Activated CD8-positive, alpha-beta memory T cell treated with anti-CD3 and anti-CD28 coated beads, Interleukin-2, amount 50 U/mL, for 48 hours (primary cell): ENCODE results near the gene CD44.
A peak's percentile ranks its signal among the peaks of the same experiment; 100 is the strongest.

ENCODE experiments used
- DNase-seq: peaks from one replicate; pipeline ENCODE4 v3.0.0-alpha.2; 2020

The CD44 gene

DNA sequence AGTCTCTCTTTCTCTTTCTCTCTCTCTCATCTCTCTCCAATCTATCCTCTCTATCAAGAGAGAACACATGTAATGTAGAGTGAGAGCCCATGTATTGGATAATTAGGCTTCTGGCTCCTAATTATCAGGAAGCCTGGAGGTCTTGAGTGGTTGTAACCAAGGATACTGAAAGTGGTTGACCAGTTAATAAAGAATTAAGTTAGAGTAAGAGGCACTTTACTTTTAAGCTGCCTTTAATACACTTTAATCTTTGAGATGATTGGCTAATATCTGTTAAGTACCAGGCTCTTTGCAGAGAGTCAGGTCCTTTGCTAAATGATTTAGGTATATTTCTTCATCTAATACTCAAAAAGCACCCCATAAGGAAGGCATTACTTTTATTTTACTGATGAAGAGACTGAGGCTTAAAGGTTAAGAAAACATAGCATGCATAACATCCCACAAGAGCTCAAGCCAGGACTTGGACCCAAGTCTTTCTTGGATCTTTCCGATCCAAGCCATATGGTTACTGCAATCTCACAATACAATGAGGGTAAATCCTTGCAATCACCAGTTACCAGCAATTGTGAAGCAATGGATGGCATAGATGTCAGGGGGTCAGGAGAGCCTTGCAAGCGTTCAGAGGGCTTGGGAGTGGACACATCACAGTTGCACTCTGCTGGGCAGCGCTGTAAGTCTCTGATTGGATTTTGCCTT, 22.1 kb downstream of the CD44 start:
- DNase-seq, result no peak

DNA sequence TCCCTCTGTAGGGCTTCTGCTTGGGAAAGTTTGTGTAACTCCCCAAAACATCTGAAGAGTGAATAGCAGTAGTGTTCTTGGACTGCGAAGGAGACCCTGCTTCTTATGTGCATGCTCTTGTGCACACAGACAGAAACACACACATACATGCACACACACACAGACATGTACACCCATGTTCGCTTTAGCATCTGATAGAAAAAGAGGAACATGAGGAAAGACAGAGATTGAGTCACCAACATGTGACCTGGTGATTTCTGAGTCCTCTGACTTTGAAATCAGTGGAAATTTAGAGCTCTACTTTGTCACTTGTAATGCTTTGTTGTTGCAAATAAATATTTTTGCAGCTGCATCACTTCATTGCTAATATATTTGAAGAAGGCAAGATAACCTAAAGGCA, 23.8 kb downstream of the CD44 start:
- no peak for DNase-seq

DNA sequence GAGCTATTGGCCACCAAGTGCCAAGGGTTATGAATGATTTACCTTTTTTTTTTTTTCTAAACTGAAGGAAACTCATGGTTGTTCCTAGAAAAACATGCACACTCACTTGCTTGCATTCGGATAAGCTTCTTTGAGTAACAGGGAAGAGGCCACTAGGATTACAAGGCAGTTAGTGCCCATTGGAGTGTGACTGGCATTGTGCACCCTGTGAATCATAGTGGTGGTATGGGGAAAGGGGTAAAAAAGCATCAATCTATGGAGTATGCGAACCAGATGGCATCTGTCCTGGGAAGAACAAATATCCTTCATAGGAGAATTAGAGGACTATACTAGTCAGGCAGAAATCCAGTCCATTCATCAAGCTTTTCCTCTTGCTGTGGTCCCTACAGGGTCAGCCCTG, 24.2 kb downstream of the CD44 start:
- DNase-seq, result no peak

DNA sequence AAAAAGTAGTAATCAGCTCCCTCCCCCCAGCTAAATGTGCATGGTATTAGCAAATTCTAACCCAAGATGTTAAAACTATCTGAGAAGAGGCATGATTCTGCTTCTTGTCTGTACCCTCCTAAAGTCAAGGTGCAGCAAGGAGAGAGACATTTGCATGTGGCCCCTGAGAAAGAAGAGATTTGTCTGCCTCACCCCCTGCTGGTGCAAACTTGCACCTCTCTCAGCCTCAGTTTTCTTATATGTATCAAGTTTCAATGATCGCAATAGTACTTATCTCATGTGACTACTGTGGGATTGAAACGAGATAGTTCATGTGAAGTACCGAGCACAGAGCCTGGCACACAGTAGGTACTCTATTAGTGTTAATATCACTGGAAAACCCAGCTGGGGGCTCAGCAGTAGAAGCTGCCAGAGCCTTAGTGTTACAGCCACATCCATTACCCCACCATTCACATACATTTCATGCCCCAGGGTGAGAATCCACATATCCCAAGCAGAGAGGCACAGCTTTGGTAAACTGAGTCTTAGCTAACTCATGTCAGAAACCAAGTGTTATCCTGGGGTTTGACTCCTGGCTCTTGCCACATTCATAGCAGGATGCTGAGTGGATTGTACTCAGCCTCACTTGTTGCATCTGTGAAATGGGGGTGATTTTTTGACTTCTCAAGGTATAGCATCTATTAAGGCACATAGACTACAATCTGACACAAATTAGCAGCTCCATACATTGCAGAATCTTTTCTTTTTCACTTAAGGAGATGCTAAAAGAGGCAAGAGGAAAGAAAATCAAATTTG, 24.9 kb downstream of the CD44 start:
- no peak for DNase-seq

DNA sequence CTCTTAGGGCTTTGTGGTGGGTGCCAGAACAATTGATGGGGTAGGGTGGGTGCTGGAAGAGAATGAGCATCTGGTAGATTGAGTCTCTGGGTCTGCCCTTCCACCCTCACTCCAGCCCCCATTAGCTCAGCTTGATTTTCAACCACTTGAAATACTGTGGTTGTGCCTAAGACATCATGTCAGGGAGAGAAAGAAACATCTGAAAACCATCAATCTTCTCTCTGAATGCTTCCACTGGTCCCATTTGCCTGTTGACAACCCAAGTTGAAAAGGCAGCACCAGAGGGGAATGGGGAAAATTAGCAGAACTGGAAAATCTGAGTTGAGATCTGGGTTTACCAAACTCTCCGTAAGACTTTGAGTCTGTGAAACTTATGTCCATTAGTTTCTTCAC, 26.1 kb downstream of the CD44 start:
- no peak for DNase-seq

DNA sequence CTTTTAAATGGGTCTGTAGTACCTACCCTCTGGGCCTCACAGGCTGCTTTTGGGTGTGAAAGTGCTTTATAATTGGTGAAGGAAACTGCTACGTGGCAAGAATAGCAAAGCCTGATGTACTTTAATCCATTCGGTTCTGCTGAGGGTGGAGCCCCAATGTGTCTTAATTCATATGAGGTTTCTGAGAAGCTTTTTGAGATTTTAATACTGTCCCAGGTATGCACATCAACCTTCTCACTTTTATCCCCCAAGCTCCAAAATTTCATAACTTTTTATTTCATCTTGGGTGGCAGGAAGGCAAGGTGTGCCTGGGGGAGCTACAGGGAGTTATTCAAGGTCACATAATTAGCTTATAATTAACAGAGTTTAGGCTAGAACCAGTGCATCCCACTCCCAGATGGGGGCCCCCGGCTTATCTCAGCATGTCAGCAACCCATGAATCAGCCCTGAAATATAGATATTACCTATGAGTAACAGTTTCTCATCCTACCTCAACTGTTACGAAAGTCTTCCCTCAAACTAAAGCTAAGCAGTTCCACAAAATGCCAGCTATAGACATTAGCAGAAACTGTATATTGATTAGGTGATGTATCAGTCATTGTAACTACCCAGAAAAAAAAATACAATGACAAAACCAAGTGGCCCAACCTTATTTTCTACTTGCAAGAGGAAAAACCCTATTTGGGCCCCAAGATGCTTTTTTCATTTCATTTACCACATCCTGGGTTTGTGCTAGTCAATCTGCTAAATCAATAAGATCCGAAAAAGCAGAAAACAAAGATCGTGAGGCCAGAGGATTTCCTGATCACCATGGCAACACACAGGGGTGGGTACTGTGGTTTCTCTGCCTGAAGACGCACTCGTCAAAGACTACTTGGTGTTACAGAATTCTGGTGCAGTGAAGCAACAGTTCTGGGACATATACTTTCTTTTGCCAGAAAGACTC, 26.7 kb downstream of the CD44 start:
- peak; percentile 80 for DNase-seq

DNA sequence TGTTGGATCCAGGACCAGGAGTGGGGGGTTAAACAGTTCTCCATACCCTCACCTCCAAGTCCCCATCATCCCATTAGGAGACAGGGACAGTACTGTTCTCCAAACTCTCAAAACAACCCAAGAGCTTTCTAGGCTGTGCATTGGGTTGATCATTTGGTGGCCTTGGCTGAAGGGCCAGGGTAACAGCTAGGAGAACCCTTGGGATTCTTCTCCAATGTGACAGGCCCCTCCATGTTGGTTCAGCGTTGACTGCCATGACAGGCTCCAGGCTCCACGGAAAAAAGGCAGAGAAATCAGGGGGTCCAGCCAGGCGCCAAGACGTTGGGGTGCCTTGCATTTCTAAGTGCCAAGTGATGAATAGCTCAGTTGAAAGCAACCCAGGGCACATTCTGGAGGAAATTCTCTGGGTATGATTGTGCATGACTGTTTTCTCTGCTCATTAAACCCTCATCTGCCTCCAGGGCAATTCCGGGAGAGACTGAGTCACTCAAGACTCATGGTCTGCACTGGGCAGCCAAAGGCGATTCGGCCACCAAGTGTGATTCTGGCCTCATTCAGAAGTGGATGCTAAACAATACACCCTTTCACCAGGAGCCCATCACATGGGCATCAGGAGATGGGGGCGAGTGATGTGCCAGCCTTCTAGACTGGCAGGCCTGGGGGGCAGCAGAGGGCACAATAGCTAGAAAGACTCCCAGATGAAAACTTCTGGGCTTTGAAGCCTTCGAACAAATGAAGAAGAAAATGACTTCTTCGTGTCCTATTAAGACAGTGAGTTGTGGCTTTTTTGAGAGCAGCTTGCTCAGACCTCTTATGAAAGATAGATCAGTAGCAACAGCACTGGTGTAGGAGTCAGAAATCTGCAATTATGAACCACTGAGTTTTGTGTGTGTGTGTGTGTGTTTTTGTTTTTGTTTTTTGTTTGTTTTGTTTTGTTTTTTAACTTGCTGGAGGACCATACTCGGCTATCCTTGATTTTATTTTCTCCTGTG, 27.7 kb downstream of the CD44 start:
- DNase-seq, result peak; percentile 75

DNA sequence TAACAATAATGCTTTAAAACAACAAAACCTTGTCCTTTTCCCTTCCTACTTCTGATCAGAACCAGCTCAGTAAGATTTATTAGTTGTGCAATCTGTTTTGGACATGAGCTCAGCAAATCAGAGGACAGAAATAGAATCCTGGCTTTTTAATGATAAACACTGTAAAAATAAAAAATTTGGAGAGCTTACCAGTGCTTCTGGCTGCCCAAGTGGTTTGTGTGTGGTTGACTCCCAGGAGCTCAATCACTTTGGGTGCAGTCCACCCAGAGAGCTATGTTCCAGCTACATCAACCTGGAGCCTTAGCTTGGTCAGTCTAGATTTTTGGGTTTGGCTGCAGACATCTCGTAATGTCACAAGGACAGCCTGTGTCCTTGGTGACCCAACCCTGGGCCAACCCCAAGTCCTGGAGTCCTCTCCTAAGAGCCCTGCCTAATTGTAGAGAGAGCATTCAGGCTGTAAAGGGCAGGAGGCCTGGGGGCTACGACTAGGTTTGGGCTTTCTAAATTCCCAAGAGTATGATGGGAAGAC, 28.5 kb downstream of the CD44 start:
- no peak for DNase-seq

DNA sequence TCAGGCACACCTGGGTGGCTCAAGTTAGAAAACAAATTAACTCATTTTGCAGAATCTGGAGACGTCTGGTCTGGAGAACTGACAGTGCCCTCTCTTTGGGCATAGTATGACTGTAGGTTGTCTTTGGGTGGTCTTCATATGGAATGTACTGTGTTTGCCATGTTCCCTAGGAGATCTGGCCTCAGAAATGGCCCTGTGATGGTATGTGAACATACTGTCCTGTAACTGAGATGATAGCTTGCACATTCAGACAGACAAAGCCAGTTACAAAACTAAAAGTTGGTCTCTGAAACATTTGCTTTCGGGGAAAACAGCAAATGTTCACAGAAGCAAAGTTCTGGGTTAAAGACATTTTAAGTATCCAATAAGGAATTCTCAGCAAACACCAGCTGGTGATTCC, 29.7 kb downstream of the CD44 start:
- no peak for DNase-seq

DNA sequence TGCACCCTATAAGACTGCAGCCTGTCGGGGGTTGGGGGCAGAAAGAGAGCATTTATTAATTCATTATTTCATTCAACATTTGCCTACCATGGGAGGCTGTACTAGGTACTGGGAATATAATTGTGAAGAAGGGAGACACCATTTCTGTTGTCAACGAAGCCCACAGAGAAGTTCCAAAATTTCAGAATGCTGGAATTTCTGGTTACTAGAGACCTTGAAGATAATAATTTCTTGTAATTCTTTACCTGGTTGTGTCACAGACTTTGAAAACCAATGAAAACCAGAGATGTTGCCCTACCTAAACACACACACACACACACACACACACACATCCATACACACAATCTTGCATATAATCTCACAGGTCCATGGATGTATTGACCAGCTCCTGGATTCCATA, 30.1 kb downstream of the CD44 start:
- no peak for DNase-seq

DNA sequence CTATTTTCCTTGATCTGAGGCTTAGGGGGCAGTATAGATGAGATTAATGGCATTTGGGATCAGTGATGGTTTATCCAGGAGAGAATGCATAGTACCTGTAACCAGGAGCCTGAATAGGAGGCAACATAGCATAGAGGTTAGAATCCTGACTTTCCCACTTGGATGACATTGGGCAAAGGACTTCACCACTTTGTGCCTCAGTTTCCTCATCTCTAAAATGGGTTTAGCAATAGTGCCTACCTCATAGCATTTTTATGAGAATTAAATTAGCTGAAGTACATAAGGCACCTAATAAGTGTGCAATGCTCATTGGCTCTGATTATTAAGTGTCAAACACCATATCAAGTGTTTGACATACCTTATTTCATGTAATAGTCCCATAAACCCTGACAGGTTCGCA, 30.8 kb downstream of the CD44 start:
- DNase-seq, result no peak

DNA sequence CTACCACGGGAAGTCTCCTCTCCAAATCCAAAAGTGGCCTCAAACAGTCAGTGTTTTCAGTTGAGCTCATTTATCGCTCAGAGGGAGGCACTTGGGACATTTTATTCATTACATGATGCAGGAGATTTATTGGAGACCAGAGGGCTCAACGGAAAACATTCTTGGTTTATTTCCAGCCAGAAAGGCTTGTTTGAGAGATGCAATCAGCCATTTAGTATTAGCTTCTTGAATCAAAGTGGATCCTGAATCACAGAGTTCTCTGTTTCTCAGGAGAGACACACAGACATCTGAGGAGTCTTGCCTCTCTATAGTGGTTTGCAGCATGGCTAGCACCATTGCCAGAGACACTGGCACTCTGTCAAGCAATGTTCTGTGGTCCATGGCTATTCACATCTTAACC, 31.5 kb downstream of the CD44 start:
- DNase-seq, result no peak

DNA sequence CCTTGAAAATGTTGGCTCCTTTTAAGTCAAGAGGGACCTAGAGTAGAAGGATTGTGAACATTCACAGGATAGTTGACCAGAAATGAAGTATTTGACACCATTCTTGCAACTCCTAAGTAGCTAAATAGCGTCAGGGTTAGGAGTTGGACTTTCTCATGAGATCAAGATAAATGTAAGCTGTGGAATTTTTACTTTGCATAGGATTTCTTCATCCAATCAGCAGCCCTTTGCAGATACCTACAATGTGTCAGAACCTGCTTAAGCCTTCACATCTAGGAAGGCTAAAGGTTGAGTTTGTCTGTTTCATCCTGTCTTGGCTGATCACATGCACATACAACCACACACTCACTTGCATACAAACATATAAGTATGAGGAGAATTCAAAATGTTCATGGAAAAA, 32.3 kb downstream of the CD44 start:
- DNase-seq, result no peak

DNA sequence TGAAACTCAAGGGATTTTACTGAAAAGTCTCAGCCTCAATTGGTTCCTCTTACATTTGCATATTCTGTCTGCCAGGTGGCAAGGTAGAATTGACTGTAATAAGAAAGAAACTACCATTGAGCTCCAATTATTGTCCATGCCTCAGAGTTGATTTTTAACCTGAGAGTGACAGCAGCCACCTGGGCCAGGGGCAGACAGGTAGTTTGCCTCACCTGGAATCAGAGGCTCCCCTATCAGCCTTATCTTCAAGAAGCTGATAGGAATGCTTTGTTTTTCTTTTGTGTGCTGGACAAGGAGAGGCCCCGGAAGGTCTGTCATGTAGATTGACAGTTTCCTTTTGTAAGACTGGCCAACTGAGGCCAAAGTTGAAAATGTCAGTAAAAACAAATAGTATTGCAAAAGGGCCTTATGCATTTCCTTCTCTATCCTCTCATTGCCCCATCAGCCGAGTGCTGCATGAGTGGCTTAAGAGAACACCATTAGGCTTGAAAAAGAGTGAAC, 34.1 kb downstream of the CD44 start:
- no peak for DNase-seq

DNA sequence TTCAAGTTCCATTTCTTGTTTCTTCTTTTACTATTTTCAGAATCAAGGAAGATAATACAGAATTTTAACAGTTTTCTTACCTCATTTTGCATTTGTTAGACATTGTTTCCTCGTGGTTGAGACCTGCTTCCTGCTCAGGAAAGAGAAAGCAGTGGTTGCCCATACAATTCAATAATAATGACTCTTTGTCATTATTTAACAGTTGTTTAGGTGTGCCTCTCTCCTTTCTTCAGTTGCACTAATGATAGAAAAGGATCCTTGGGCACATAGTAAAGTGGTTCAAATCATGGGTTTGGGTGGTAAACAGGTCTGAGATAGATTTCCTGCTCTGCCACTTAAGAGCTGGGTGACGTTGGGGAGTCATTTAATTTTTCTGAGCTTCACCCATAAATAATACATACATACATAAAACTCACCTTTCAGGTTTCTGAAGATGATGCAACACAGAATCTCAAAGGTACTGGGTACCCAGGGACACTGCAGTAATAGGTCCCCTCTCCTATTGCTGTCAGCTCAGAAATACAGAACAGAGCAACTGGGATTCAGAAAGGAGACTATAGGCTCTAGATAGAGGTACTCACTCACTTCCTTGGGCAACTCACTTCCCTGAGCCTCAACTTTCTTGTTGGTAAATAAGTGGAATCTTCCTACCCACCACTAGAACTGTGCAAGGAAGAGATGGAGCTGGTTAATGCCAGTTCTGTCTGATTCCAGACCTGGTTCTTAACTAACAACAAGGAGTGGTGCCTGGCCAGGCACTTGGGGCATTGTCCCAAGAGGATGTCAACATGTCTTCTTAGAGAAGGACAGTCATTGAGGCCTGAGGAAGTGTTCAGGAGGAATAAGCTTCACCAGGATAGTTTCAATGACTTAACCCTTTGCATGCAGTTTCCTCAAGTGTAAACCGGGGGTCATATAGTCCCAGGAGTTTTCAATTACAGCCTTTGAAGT, 34.9 kb downstream of the CD44 start:
- DNase-seq, result no peak

DNA sequence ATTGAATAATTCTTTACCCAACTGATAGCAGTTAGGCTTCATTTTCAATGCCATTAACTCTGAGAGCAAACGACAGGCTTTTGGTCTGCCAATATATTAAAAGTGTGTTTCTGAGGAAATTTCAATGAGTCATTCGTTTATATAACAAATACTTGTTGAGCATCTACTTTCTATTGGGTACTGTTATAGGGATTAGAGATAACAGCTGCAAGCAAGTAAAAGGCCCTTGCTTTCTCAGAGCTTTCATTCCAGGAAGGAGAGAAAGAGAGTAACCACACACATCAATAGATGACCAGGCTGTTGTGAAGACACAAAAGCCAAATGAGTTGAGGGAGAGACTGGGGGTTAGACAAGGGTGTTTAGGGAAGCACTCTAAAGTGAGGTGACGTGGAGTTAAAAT, 35.7 kb downstream of the CD44 start:
- no peak for DNase-seq

DNA sequence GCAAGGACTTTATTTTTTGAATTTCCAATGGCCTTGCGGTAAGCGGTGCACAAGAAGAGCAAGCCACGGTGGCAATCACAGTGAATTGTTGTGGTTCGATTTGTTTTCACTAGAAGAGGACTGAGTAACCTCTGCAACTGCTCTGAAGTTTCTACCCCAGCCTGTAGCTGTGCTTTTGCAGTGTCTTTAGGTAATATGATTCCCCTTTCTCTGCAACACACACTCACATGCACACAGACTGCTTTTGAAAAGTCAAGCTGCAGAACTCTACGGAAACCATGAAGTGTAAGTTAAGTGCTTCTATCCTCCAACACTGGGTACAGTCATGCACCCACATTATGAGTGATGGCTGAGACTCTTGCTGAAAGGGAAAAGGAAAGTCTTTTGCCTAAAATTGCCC, 38.4 kb downstream of the CD44 start:
- DNase-seq, result no peak

DNA sequence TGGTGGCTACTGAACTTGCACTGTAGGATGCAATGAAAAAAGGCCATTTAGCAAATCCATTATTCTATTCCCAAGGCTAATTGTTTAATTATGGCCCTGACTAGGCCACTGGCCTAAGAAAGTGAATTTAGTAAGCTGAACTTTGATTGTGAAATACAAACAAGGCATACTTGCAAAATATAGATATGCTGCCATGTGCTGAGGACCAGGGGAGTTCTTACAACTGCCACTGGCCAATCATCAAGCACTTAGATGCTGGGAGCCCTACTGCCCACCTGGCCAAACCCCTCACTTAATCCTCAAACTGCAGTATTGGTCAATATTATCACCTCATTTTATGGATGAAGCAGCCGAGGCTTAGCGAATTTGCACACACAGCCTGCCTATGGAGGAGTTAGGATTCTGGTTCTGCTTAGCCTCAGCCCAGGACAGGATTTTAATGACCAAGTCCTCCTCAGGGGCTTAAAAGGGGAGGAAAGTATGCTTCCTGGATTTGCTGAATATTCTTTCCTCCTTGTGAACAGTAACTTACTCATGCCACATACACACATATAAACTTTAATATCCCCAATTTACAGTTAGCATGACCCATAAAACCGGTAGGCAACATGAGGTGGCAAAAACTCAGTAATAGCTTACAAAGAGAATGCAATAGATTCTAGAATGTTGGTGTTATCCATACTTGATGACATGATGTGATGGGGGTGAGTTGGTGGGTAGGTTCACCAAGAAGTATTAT, 39.3 kb downstream of the CD44 start:
- DNase-seq, result no peak

DNA sequence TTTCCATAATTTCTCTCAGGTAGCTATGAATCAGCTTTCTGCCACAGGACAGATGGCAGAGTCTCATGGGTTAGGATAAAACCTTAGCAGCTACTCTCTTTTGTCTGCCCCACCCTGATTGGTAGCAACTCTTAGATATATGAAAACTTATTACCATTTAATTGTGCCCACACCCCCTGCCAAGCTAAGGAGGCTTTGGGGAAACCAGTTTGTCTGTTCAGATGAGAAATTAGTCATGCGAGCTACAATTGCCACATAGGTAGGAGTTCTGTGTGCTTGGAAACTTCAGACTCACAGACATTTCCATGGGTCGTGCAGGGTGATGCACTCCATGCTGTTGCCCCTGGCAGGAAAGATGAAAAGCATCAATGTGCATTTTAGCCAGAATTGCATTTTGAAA, 39.9 kb downstream of the CD44 start:
- no peak for DNase-seq
